RKO (cell line): ENCODE measurements around the gene CDH1.
"Not testable (repeated sequence)": the region's sequence is repeated elsewhere in the genome, so short reads cannot be mapped to it uniquely, and the experiment has no call there.

Experiments used
- DNase-seq: peaks from one replicate; pipeline ENCODE4 v3.0.0-alpha.2; 2016; ENCODE audit warnings: low spot score

The CDH1 gene

DNA sequence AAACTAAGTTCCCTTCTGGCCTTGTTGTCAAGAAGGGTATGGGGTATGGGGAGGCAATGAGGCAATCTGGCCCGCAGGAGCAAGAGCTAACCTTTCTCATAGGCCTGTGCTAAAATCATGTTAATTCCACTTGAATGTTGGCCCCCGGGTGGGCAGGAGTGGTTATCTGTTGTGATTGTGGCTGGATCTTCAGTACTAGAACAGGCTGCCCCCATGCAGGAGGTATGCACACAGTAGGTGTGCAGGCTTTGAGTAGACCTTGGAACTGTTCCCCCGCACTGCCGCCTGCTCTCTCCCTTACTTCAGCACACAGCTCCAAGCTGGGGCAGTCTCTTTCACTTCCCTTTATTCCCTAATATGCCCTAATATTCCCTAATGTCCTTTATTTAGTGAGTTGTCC lies 53.9 kb downstream of the CDH1 start:
- no peak for DNase-seq

DNA sequence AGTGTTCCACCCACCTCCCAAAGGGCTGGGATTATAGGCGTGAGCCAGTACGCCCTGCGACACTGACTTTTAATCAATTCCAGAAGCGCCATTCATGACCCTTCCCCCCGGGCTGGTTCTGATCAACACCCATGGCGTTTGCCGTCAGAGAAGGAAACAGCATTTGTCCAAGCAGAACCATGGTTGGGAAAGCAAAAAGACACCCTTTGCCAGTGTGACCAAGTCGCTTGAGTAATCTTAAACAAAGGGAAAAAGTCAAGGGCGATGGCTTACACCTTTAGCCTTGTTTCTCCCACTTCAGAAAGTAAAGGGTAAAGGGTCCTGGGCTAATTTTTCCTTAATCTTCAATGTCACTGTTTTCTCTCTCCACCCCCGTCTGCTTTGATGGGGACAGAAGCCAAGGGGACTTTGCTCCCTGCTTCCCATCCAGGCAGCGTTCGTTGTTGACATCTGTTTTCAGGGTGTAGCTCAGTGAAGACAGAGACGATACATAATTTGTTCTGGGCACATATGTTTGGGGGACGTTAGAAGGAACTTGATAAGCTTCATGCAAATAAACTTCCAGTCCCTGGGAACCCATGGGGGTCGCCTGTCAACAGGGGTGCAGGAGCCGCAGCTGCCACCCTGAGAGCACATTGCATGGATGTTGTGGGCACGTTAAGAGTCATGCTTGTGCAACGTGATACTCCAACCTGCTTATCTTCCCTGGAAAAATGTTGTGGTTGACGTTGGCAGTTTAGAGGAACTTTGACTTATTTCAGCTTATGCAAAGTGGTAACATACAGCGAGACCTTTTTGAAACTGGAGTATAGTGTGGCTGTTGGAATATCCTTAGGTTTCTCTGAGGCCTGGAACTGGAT lies 55.6 kb downstream of the CDH1 start:
- no peak for DNase-seq

DNA sequence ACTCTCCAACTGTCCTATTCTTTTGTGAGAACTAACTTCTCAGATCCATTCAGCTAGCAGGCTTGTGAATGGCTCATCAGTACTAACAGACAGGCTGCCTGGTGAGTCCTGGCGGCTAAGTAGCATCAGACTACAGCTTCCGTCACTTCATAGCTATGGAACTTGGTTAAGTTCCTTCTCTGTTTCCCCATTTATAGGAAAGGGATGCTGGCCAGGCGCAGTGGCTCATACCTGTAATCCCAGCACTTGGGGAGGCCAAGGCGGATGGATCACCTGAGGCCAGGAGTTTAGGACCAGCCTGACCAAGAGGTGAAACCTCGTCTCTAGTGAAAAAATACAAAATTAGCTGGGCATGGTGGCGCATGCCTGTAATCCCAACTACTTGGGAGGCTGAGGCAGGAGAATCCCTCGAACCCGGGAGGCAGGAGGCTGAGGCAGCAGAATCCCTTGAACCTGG lies 56.3 kb downstream of the CDH1 start:
- DNase-seq, result no peak

DNA sequence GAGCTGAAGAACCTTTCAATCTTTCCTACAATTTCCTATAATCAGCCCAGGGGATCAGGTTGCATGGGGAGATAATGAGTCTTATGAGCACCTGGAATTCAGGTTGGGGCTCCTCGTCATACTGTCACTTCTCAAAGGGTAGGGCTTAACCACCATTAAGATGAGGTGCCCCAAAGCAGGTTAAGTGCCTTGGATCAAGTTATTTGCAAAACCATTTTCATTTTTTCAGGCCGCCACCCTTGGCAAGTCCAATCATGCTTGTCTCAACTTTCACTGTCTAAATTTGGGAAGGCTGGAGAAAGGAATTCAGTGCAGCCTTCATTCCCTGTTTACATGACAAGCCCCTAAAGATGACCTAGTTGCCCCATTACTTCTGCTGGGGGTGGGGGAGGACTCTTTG lies 61.3 kb downstream of the CDH1 start:
- no peak for DNase-seq

DNA sequence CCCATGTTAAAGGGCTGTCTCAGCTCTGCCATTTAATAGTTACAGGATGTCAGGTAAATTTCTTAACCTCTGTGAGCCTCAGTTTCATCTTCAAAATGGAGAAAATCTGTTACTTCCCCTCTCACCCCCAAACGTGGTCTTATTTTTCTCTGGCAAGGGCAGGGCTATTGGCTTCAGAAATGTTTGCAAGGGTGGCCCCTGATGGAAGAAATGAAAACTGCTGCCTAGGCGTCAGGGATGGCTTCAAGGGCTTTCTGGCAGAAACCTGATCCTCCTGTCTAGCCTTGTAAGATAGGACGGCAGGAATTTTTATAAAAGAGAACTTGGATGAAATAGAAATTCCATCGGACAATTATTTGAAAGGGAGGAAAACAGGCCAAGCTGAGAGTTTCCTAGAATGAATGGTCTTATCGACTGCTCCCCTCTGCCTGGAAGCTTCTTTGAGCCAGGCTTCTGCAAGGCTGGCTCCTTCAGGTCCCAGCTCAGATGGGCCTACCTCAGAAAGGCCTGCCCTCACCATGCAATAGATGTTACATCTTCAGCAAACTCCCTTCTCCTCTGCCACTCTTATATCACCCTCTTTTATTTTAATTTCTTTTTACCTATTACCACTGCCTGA lies 63.3 kb downstream of the CDH1 start:
- peak; percentile 64 for DNase-seq

DNA sequence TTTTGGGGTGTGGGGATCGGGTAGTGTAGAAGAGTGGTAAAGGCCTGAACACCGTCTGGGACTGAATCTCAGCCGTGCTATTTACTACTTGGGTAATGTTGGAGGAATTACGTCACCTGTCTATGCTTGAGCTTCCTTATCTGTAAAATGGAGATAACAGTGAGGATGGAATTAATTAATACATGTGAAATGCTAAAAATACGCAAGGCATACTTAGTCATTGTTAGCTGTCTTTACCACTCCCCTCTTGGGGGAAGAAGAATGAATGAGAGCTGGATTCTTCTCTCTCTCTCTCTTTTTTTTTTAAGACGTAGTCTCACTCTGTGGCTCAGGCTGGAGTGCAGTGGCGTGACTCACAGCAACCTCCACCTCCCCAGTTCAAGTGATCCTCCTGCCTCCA lies 65.1 kb downstream of the CDH1 start:
- no peak for DNase-seq

DNA sequence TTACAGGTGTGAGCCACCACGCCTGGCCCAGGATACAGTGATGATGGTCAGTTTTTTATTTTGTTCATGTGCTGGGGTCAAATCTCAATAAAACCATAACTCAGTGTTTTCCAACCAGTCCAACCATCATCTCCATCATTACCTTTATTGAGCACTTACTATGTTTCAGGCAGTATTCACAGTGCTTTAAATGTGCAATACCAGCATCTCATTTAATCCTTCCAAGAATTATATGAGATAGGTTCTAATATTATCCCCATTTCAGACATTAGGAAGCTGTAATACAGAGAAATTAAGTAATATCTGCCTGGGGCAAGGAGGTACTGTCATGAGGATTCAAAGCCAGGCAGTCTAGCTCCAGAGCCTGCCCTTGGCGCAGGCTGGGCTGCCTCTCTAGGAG lies 69.3 kb downstream of the CDH1 start:
- no peak for DNase-seq

DNA sequence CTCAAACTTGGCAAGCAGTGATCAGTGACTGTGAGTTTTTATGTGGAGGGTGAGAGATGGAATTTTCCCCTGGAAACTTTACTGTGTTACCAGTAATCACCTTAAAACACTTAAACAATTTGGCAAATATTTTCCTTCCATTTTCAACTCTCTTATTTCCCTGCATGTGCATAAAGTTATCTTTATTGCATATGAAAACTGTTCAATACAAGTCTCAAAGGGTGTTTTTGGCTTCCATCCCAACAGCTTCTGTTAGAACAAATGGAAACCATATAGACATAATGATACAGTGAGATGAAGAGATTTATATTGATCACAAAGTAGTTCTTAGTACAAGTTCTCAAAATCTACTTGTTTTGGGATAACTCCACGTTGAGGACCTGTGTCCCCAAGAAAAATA lies 69.9 kb downstream of the CDH1 start:
- no peak for DNase-seq

DNA sequence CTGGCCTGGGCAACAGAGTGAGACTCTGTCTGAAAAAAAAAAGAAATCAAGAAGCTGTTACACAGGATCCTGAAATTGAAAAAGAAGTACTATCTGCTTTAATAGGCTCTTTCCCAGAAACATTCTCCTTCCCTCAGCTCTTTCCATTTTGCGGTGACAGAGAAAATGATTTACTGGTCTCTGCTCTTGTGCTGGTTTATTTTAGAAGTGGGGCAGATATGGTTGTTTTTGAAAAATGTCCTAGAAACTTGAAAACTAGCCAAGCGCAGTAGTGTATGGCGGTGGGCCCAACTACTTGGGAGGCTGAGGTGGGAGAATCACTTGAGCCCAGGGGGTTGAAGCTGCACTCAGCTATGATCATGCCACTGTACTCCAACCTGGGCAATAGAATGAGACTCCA lies 77.4 kb downstream of the CDH1 start:
- DNase-seq, result no peak

DNA sequence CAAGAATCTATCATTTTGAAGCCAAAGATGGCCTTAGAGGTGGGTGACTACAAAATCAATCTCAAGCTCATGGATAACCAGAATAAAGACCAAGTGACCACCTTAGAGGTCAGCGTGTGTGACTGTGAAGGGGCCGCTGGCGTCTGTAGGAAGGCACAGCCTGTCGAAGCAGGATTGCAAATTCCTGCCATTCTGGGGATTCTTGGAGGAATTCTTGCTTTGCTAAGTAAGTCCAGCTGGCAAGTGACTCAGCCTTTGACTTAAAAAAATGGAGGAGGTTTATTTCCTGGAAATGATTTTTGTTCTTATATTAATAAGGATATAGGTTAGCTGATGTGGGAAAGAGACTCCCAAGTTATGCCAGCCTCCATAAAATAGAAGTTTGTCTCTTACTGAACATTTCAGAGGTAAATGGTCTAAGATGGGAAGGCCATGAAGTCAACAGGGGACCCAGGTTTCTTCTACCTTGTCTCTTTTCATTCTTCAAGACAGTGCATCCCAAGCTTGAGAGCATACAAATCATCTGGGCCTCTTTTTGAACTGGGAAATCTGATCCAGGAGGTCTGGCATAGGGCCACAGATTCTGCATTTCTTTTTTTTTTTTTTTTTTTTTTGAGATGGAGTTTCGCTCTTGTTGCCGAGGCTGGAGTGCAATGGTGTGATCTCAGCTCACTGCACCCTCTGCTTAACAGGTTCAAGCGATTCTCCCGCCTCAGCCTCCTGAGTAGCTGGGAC lies 86.5 kb downstream of the CDH1 start:
- DNase-seq, result peak; percentile 25

DNA sequence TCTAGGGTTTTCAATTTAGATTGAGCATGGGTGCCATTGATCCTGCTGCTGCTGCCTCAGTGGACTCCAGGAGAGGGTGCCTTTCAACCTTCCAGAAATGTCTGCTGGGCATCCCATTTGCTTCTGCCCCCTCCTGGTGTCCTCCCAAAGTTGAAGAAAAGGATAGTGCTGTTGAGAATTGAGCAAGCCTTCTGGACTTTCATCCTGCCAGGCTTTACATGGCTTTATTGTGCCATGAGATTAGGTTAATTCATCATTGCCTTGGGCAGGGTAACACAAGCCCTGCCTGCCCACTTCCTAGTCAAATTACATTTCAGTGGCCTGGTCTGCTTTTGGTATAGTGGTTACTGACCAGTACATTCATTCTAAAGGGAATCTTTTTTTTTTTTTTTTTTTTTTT lies 88.3 kb downstream of the CDH1 start:
- no peak for DNase-seq

DNA sequence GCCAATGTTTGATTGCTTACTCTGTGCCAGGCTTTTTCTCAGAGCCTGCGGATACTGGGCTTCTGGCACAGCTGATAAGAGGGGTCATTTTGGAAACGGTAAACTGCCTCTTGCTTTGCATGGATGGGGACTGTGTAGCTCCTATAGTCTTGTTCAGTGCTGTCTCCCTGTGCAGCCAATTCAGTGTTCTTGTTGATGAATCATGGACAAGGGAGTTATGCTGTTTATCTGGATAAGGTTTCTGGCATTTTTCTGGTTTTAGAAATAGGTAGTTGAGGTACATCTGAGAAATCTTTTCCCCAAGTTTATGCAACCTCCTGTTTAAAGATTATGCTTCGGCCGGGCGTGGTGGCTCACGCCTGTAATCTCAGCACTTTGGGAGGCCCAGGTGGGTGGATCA lies 89.6 kb downstream of the CDH1 start:
- no peak for DNase-seq

DNA sequence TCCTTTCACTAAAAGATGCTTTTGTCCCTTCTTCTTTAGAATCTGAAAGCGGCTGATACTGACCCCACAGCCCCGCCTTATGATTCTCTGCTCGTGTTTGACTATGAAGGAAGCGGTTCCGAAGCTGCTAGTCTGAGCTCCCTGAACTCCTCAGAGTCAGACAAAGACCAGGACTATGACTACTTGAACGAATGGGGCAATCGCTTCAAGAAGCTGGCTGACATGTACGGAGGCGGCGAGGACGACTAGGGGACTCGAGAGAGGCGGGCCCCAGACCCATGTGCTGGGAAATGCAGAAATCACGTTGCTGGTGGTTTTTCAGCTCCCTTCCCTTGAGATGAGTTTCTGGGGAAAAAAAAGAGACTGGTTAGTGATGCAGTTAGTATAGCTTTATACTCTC lies 96.2 kb downstream of the CDH1 start:
- no peak for DNase-seq

DNA sequence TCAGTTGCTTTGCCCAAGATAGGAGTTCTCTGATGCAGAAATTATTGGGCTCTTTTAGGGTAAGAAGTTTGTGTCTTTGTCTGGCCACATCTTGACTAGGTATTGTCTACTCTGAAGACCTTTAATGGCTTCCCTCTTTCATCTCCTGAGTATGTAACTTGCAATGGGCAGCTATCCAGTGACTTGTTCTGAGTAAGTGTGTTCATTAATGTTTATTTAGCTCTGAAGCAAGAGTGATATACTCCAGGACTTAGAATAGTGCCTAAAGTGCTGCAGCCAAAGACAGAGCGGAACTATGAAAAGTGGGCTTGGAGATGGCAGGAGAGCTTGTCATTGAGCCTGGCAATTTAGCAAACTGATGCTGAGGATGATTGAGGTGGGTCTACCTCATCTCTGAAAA lies 97.5 kb downstream of the CDH1 start:
- no peak for DNase-seq

DNA sequence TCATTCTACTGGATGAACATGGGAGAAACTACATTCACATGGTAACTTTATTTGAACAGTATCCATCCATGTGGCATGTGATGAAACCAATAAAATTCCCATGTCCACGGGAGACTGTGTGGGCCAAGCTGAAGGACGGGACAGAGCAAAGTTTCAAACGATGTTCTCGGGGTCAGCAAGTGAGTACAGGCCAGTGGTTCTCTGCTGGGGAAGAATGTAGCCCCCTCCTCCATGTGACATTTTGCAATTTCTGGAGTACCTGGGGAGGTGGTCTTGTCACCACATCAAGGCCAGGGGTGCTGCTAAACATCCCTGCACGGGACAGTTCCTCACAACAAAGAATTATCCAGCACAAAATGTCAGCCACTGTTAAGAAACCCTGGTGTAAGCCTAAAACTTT lies 98.9 kb downstream of the CDH1 start:
- no peak for DNase-seq

DNA sequence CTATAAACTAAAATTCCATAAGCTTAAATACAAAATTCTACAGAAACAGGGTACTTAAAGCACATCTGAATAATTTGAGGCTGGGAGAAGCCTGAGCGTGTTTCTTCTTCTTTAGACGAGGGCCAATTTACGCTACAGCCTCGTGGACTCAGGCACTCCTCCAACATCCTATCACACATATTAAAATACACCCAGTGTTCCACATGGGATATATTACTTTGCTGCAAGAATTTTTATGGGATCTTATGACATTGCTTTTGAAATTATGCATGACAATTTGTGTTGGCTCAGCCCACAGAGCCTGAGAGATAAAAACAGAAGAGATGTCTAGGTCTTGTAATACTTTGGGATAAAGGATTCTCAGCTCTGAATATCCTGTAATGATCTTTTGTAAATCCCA lies 102.7 kb downstream of the CDH1 start:
- no peak for DNase-seq

DNA sequence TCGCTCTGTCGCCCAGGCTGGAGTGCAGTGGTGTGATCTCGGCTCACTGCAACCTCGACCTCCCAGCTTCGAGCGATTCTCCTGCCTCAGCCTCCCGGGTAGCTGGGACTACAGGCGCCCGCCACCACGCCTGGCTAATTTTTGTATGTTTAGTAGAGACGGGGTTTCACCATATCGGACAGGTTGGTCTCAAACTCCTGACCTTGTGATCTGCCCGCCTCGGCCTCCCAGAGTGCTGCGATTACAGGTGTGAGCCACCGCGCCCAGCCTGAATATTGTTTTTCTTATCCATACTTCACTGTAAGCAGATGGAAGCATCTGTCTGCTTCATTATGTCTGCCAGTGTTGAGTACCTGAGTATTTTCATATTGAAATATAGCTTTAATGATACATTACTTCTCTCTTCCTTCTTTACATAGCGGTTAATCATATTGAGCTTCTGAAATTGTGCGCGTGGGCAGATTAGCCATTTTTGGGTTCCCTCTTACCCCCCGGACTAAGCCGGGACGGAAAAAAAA lies 105.9 kb downstream of the CDH1 start:
- not testable (repeated sequence) for DNase-seq

DNA sequence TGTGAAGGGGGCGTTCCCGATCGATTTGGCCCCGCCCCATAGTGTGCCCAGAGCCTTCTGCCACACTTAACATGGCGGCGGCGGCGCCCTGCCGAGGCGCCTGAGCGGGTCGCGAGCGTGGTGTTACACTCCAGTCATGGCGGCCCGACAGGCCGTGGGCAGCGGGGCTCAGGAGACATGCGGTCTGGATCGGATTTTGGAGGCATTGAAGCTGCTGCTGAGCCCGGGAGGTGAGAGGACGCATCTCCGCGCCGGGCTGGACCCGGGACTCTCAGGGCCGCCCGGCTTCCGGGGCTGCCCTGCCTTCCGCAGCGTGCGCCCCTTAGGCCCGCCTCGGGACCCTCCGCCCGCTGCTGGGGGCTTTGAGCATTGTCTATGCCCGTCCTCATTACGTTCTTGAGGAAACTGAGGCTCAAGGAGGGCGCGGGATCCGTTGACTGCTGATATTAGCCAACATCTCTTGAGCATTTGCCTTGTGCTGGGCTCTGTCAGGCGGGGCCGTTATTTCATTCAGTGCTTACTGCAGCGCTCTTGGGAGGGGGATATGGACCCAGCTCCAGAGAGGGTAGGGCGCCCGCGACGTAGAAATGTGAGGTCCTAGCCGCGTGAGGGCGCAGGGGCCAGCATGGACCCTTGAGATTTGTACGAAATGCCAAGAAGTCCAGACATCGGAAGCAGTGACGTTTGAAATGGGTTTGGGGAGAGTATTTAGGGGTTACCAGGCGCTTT lies 106.6 kb downstream of the CDH1 start, which contains the start of gene TANGO6:
TSS of gene TANGO6 (plus strand) at position 50 of the 729 bp plus-strand sequence. CDS start at position 137, 87 bp downstream.
- peak; percentile 85 for DNase-seq

DNA sequence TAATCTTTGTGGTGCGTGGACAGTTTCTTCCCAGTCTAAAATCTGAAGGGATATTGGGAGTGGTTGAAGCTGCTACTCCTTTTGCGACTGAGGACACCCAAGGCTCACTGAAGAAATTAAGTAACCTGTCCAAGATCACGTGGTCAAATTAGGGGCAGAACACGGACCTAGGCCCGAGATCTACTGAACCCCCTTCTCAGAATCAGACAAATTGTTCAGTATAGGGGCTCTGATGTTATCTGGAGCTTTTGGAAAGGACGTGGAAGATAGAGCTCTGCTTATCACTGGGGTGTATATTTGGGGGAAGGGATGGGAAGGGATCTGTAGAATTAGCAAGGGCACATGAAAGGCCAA lies 107.1 kb downstream of the CDH1 start:
- no peak for DNase-seq

DNA sequence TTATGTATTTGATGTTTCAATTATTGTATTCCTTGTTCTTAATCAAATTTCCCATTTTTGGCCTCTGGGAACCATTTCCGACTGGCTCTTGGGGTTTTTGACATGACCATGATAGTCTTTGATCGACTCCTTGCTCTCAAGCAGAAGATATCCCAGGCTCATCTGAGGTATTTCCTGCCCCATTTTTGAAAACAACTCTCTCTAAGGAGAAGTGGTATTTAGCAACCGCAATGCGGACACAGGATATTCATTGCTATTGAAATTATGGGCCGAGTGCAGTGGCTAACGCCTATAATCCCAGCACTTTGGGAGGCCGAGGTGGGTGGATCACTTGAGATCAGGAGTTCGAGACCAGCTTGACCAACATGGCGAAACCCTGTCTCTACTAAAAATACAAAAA lies 111.7 kb downstream of the CDH1 start:
- no peak for DNase-seq

DNA sequence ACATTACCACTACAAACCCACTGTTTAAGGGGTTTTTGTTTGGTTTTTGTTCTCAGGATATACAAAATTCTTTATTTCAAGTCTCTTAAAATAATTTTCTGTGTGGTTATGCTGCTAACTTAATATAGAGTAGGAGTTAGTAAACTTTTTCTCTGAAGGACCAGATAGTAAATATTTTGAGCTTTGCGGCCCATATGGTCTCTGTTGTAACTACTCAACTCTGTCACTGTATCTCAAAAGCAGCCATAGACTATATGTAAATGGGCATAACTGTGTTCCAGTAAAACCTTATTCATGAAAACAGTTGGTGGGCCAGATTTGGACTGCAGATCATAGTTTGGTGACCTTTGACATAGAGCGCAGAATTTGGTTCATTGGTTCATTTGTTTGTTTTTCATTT lies 113.4 kb downstream of the CDH1 start:
- DNase-seq, result no peak

DNA sequence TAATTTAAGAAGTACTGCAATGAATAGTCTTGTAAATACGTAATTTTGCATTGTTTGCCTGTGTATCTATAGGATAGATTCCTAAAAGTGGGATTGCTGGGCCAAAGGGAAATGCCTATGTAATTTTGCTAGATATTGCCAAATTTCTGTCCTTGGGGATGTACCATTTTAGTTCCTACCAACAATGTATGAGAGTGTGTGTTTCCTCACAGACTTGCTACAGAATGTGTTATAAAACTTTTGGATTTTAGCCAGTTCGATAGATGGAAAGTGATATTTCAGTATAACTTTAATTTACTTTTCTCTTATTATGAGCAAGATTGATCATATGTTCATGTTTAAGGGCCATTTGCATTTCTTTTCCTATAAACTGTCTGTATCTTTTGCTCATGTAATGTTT lies 114.5 kb downstream of the CDH1 start:
- DNase-seq, result no peak
